HG03457 (cell line): Measurements from ENCODE around the gene PTPRC.

Experiments used
- ATAC-seq: cut with Tn5 transposase; IDR thresholded peaks from one replicate; pipeline ENCODE4 v1.9.1; 2021; ENCODE audit warnings: moderate number of reproducible peaks; ENCODE audit not compliant: unreplicated experiment

The PTPRC gene

DNA sequence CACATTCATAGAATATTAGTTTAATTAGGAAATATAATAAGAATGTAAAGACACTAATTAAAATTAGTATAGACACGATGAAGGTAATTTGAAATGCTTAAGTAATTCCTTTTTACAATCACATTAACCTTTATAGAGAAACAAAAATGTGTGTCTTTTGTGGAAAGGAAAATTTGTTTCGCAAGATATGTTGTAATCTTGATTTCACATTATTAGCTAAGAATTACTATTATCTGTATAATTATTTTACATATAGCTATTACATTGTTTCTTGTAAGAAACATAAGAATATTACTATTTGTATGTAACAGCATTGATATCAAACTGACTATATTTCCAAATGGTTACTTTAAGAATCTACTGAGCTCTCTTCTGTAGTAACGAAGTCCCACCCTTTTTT, 111.2 kb downstream of the PTPRC start:
- ATAC-seq = no peak

DNA sequence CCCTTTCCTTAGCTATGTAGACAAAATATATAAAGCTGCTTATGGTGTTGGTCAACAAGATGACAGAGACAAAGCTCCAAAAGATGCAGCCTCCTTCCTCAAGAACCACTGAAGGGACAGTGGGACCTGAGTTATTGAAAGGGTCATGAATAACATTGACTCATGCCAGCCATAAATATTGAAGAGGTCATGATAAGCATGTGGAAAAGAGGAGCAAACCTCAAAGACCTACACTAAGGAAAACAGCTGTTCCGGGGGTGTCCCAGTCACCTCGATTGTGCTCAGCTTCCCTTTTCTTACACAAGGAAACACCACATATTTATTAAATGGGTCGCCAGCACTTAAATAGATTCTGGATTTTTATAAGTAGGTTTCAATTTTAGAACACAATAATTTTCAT, 112.9 kb downstream of the PTPRC start:
- no peak for ATAC-seq

DNA sequence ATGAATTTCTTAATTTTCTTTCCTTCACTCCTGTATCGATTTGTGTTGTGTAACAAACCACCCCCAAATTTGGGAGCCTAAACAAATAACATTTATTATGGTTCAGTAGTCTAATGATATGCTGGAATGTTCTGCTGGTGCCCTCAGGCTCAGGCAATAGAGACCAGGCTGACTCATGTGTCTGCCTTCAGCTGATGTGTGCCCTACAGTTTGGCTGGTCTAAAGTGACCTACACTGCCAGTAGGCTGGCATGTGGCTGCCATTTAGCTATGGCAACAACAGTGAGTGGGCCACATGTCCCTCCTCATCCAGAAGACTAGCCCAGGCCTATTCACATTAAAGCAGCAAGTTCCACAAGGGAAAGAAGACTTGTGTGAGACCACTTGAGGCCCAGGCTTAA, 115.8 kb downstream of the PTPRC start:
- no peak for ATAC-seq

DNA sequence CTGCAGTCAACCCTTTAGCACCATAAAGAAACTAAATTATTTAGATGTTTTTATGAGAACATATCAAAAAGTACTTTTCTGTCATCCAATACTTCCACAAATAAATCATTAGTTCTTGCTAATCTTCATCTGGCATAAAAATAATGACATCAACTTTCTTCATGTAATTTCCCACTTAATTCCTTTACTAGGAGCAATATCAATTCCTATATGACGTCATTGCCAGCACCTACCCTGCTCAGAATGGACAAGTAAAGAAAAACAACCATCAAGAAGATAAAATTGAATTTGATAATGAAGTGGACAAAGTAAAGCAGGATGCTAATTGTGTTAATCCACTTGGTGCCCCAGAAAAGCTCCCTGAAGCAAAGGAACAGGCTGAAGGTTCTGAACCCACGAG, 116.9 kb downstream of the PTPRC start:
- no peak for ATAC-seq

DNA sequence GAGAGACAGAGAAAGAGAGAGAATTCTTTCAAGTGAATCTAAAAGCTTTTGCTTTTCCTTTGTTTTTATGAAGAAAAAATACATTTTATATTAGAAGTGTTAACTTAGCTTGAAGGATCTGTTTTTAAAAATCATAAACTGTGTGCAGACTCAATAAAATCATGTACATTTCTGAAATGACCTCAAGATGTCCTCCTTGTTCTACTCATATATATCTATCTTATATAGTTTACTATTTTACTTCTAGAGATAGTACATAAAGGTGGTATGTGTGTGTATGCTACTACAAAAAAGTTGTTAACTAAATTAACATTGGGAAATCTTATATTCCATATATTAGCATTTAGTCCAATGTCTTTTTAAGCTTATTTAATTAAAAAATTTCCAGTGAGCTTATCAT, 117.6 kb downstream of the PTPRC start:
- no peak for ATAC-seq

DNA sequence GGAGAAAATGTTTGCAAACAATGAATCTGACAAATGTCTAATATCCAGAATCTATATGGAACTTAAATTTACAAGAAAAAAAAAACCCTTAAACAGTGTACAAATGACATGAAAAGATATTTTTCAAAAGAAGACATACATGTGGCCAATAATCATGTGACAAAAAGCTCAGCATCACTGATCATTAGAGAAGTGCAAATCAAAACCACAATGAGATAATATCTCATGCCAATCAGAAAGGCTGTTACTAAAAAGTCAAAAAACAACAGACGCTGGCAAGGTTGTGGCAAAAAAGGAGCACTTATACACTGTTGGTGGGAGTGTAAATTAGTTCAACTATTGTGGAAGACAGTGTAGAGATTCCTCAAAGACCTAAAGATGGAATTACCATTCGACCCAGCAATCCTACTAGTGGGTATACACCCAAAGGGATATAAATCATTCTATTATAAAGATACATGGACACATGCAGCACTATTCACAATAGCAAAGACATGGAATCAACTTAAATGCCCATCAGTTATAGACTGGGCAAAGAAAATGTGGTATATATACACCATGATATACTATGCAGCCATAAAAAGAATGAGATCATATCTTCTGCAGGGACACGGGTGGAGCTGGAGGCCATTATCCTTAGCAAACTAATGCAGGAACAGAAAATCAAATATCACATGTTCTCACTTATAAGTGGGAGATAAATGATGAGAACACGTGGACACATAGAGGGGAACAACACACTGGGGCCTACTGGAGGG, 123.2 kb downstream of the PTPRC start:
- ATAC-seq = no peak

DNA sequence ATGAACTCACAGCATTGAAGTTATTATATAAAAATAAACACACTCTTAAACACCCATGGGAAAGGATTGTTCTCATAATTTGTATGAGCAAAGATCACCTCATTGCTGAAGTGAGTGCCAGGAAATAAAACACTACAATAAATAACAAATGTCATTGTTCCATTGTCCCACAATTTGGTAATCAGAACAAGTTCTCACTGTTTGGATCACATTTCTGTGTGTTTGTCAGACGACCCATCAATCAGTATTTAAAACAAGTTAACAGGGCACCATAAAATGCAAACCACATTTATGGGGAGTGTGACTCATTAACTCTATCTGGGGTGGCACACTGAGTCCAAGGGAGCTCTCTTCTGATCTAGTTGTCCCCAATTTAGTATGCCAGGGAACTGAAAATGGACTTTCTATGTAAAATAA, 124.5 kb downstream of the PTPRC start:
- no peak for ATAC-seq

DNA sequence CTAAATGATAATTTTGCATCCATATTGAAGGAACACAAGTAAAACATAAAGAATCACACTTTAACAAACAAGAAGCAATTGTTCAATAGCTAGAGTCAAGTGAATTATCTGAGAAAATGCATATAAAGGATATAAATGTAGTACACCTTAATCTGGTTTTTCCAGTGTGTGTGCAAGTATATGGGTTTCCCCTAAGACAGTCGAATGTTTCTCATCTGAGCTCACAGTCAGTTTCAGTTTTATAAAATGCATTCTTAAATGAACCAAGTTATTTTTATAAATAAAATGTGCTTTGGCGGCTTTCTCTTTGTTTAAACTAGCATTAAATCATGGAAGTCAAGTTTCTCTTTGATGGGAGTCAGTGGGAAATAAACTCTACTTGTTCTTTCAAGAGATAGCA, 125.9 kb downstream of the PTPRC start:
- ATAC-seq = no peak

DNA sequence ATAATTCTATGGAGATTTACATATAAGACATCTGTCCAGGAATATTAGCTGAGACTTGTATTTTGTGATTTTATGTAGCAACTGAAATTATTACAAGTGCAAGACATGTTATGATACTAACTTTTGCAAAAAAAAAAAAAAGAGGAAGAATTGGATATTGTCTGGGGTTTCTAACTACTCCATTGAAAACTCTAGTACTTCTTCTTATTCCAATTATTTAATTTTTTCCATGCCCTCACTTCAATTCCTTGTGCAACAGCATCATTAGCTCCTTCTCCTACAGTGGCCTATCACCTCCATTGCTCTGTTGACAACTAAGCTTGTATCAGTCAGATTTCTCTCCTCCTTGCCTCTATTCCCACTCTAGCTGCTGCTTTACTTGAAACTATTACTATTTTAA, 126.6 kb downstream of the PTPRC start:
- ATAC-seq = no peak

DNA sequence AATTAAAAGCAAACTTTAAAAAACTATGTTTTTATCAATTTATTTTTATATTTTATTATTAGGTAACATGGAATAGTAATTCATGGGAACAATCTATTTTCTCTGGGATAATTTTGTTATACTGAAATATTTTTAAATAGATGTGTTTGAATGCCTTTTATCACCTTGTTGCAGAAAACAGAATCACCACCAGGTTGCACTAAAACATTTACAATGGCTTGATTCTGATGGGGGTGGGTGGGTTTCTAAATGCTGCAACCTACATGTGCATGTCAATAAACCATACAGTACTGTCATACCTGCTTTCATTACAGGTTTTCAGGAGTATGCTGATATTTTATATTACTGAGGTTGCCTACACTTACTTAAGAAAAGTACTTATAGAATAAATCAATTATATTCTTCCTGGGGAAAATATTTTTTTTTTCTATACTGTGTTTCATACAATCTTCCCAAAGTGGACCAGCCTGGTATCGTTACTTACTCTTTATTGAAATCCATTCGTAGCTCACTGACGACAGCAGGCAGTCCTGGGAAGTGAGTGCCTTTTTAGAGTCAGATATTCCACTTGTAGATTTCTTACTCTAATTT, 132.8 kb downstream of the PTPRC start:
- no peak for ATAC-seq

DNA sequence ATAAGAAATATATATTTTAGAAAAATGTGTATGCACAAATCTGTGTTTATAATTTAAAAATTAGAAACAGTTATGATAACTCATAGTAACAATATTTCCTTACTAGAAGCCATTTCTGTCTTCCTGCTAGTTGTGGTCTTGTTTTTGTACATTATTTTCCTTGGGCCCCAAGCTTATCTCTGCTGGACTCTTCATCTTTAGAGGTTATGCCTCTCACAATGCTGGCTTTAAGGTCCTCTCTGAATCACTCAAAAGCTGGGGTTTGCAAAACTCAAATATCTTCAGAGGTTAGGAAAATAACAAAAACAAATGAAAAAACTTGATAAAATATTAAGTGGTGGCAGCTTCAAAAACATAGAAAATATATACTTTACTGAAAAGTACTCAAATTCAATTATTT, 133.8 kb downstream of the PTPRC start:
- no peak for ATAC-seq

DNA sequence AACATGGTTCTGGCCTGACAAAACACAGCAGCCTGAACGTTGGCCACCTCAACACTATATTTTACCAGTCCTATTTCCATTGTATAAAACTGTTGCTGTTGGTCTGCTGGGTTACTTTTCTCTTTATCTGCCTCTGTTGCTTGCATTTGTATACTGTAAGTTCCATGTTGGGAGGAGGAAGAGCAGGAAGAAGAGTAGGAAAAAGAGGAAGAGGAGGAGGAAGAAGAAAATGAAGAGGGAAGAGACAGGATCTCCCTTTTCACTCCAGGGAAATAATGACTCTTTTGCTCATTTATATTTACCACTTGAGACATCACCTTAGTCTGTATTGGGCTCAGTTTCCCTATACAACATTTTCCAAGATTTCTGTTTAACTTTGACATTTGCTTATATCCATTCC, 134.2 kb downstream of the PTPRC start:
- ATAC-seq = no peak

DNA sequence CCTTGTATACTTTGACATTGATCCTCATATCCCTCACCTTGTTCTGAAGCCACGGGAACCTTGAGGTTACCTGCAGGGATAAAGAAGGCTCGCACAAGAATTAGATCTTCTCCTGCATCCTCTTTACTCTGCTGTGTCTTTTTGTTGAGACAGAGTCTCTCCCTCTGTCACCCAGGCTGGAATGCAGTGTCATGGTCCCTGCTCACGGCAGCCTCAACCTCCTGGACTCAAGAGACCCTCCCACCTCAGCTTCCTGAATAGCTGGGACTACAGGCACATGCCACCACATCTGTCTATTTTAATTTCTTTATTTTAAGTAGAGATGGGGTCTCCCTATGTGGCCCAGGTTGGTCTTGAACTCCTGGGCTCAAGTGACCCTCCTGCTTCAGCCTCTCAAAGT, 134.7 kb downstream of the PTPRC start:
- no peak for ATAC-seq

DNA sequence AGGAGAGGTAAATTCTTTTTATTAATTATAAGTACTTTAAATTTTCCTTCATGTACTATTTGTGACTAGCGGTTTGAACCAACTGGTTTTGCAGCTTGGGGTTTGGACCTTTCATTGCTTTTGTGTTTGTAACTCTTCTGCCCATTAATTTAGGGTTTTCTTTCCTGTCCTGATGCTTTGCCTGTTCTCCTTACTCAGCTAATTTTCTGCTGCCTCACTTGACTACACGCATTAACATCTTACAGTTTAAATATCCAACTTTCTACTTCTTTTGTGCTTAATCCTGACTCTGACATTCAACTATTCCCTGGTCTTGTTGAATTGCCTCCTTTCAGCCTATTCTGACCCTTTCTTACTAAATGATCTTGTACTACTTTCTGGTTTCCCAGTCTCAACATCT, 135.6 kb downstream of the PTPRC start:
- ATAC-seq = no peak

DNA sequence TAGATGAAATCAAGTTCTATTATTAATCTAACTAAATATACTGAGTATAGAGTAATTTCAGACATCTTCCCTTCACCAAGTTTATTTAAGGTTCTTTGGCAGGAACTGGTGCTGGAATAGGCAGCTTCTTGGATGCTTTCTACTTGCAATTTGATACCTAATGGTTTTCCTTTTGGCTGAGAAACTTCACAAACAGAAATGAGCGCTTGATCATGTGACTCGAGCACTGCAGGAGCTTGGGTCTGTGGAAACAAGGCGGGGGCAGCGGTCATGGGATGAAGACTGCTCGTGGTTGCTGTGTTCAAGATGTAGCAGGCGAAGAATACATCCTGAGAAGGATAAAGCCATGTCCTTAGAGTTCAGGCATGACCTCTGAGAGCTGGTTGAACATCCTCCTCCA, 136.8 kb downstream of the PTPRC start:
- no peak for ATAC-seq

DNA sequence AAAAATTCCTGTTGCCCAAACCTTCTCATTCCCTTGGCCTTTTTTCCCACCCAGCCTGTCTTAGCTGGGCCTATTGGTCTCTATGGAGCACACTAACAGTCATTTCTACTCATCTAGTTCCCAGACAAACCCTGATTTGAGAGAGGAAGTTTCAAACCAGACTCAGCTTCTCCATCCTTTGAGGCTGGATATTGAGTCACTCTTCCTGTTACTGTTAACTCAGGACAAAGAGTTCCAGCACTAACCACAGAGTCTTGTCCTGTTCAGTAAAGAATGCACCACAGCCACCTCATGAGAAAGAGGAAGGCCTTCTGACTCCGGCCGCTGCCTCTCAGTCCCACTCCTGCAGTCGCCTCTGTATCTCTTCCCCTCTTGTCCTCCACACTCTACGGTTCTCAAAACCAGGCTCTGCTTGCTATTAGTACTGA, 137.8 kb downstream of the PTPRC start:
- ATAC-seq = no peak

DNA sequence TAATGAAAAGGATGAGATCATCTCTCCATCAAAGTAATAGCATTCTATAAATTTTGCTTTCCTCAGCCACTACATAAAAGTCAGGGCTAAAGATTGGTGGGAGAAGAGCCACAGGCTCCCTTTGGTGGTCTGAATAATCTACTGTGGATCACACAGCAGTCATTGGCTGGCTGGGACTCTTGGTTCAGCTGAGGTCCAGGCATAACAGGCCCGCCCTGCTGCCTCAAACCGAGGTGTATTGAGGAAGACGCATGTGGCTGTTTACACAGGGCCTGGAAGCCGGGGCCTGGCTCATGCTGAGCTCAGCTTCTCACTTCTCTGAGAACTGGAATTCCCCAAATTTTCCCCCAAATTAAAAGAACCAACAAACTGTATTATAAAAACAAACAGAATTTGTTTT, 139.2 kb downstream of the PTPRC start:
- no peak for ATAC-seq

DNA sequence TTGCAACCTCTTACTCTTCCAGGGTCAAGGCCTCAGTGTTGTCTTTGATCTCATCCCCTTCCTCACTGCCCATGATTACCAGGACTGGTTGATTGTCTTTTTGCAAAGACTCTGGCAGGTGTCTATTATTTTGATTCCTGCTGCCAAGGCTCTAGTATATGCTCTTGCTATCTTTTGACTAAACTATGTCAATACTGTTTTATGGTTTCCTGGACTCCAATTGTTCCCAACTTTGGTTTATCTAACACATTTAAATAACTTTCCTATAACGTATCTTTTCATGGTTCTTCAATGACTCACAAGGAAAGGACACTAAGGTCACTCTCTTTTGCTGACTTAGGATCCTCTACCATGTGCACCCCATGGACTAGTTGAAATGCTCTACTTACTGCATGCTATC, 141.5 kb downstream of the PTPRC start:
- no peak for ATAC-seq

DNA sequence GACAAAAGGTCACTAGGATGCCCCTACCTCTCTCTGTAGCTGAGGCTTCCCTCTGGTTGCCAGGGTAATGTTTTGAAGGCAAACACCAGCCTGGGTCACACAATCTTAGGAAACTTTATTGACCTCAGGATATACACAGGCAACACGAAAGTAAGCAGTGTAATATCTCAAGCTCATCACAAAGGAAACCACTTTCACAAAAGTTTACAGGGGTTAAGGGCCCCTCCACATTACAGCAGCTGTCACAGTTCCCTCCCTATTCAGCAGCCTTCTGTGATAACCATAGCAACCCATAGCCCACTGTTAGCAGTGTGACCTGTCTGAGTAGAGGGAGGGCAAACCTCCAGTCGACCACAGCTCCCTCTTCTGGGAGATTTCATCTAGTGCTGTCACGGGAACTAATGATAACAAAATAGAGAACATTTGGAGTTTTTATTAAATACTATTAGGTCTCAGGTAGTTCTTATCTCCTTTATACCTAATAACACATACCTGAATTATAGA, 149.8 kb downstream of the PTPRC start:
- peak; percentile 69 for ATAC-seq

DNA sequence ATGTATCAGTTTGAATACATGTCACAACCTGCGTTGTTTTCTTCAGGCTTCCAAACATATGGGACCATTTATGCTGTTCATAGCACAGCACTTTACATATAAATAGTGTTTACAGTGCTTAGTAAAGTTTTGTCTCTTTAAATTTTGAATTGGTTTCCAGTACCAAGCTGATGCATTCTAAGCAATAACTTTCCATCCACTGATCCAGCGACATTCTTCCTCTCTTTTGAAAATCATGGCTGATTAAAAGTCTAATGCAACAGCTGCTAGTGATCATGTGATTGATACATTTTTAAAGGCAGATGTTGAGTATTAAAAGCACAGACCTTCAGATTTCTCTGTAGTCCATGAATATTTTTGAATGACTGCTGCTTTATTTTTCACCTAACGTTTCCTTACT, 154.9 kb downstream of the PTPRC start:
- no peak for ATAC-seq

DNA sequence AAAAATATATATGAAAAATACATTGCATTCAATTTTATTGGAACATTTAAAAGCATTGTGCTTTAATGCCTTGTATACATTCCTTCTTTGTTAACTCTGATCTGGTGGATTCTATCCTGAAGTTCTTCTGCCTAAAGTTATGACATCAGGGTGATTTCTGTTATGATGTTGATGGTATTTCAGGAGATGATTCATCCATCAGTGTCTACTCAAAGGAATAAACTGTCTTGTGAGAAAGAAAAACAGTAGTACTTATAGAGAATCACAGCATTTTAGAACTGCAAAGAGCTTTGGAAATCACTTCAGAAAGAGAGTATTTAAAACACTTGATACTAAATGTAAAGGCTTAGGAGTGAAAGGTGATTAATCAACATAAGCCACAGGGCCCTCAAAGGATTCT, 155.7 kb downstream of the PTPRC start:
- no peak for ATAC-seq

DNA sequence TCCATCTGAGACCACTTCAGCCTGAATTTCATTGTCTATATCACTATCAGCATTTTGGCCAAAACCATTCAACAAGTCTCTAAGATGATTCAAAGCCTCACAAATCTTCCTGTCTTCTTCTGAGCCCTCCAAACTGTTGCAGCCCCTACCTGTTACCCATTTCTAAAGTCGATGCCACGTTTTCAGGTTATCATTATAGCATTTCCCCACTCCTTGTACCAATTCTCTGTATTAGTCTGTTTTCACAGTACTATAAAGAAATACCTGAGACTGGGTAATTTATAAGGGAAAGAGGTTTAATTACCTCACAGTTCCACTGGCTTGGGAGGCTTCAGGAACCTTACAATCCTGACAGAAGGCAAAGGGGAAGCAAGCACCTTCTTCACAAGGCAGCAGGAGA, 158.8 kb downstream of the PTPRC start:
- ATAC-seq = no peak

DNA sequence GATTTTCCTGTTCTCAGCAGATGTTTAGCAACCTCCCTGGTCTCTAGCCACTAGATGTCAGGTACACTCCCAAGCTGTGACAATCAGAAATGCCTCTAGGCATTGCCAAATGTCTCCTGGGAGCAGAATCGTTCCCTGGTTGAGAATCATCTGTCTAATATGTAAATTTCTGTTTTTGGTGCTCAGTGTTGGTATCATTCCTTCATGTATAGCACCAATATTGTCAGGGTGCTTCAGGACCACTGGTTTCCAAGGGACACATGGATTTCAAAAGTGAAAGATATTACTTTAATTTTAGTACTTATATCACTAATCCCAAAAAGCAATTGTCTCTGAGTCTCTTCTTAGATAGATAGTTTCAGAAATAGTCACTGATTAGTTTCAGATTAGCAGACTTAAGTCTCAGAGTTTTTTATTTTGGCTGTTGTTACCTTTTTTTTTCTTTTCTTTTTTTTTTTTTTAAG, 160.1 kb downstream of the PTPRC start:
- peak; percentile 75 for ATAC-seq
